Prostate gland (tissue), 2 donors: Measurements from ENCODE around the gene SLC25A4.

Experiments
- POLR2A ChIP-seq: fragments of 450-650 bp; IDR thresholded peaks from one replicate; pipeline ENCODE4 v1.6.1; 2016; ENCODE audit warnings: antibody characterized with exemption, mild to moderate bottlenecking
- POLR2AphosphoS5 ChIP-seq: sonication (generic); formaldehyde crosslinking; IDR thresholded peaks from one replicate; pipeline ENCODE4 v1.6.1; 2017; ENCODE audit warnings: antibody characterized with exemption
- TF ChIP-seq, protein P1 (sequence below), 4 experiments: fragments of 200-600 bp in 2 of 4; fragments of 450-650 bp in 2 of 4; sonication (generic) in 2 of 4; IDR thresholded peaks; 1 replicate in 3 of 4; 2 replicates in 1 of 4; pipeline ENCODE4 v1.5.1; 2016 to 2019; ENCODE audit warnings: antibody characterized with exemption in 4 of 4, mild to moderate bottlenecking in 2 of 4, moderate library complexity in 2 of 4

DNA sequence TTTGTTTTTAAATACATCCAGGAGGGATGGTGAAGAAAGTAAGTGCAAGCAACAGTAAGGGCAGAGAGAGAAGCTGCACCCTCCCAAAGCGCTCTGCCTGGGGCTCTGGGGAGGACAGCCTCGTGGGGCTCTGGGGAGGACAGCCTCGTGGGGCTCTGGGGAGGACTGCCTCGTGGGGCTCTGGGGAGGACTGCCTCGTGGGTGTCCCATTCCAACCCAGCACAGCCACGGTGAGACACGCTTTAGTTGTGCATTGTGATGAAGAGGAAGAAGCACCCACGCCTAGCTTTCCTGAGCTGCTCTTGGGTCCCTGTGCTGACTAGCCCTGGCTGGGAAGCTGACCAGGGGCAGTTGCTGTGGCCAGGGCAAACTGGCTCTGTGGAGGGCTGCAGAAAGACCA is 43.1 kb upstream of the SLC25A4 start:
- no peak for TF ChIP-seq POLR2AphosphoS5
- TF ChIP-seq POLR2A, result no peak
- TF ChIP-seq, protein P1, sequence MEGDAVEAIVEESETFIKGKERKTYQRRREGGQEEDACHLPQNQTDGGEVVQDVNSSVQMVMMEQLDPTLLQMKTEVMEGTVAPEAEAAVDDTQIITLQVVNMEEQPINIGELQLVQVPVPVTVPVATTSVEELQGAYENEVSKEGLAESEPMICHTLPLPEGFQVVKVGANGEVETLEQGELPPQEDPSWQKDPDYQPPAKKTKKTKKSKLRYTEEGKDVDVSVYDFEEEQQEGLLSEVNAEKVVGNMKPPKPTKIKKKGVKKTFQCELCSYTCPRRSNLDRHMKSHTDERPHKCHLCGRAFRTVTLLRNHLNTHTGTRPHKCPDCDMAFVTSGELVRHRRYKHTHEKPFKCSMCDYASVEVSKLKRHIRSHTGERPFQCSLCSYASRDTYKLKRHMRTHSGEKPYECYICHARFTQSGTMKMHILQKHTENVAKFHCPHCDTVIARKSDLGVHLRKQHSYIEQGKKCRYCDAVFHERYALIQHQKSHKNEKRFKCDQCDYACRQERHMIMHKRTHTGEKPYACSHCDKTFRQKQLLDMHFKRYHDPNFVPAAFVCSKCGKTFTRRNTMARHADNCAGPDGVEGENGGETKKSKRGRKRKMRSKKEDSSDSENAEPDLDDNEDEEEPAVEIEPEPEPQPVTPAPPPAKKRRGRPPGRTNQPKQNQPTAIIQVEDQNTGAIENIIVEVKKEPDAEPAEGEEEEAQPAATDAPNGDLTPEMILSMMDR (IDR thresholded peaks at IDR 0.05), result no peak
